Measurements from ENCODE around the gene ZDHHC19.

DNA sequence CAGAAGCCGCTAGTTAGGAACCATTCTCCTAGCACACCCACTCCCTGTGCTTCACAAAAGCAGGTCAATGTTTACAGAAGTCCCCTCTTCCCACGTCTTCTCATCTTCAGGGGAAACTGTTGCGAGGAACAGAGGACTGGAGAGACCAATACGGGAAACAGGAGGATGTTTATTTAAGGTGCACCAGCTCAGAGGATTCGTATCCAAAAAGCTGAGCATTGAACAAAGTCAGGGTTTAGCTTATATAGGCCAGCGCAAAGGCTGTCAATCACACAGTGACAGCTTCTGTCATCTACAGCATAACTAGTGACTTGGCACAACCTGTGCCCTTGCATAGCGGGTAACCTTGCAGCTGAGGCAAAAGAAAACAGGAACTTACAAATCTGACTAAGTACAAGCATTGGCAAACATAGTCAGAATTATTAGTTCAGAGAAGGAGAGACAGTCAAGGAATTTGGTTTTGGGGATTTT lies 61.3 kb downstream of the ZDHHC19 start:
- TF ChIP-seq CTCF (IDR thresholded peaks at IDR 0.05; ENCODE audit: poor library complexity) (no peak), EZH2 (IDR thresholded peaks at IDR 0.05; ENCODE audit: borderline replicate concordance) (no peak)
